GM21423 (cell line): Measurements from ENCODE around the gene BRMS1.

Source experiments
- ATAC-seq: cut with Tn5 transposase; IDR thresholded peaks from one replicate; pipeline ENCODE4 v1.9.1; 2021; ENCODE audit warnings: mild to moderate bottlenecking, moderate library complexity; ENCODE audit not compliant: unreplicated experiment

Gene BRMS1

GRCh38 chr11:66338276-66339161, 6.4 kb downstream of the BRMS1 start:
- no peak for ATAC-seq

GRCh38 chr11:66337103-66337899, 7.6 kb downstream of the BRMS1 start:
- ATAC-seq, result no peak

- peak; percentile 66 for ATAC-seq
Observed at GRCh38 chr11:66336234-66337102, 8.4 kb downstream of the BRMS1 start, which contains the start of gene RIN1. RIN1 (minus strand) TSS chr11:66336434; CDS start chr11:66336402, 32 bp downstream.

GRCh38 chr11:66335531-66336233, 9.2 kb downstream of the BRMS1 start:
- ATAC-seq, result no peak

- ATAC-seq, result no peak
Observed at GRCh38 chr11:66334605-66335442, 10.1 kb downstream of the BRMS1 start.

- no peak for ATAC-seq
Observed at GRCh38 chr11:66333896-66334604, 10.9 kb downstream of the BRMS1 start.

- ATAC-seq, result no peak
Observed at GRCh38 chr11:66333220-66333877, 11.6 kb downstream of the BRMS1 start.

GRCh38 chr11:66332371-66333219, 12.3 kb downstream of the BRMS1 start:
- no peak for ATAC-seq

GRCh38 chr11:66331542-66332370, 13.1 kb downstream of the BRMS1 start:
- ATAC-seq, result no peak

- no peak for ATAC-seq
Observed at GRCh38 chr11:66330931-66331330, 14.0 kb downstream of the BRMS1 start.

GRCh38 chr11:66329165-66329673, 15.7 kb downstream of the BRMS1 start:
- ATAC-seq, result no peak

GRCh38 chr11:66328302-66329144, 16.4 kb downstream of the BRMS1 start:
- peak; percentile 44 for ATAC-seq

- ATAC-seq, result no peak
Observed at GRCh38 chr11:66328031-66328301, 16.9 kb downstream of the BRMS1 start.

GRCh38 chr11:66327171-66328030, 17.5 kb downstream of the BRMS1 start:
- no peak for ATAC-seq
